Nephron (organoid): ENCODE data around the gene TMEM240.

ENCODE experiments used
- H3K27ac Mint-ChIP-seq, 3 experiments: 2 replicates each; pipeline ENCODE4 v1.8.0; 2020; ENCODE audit warnings: mixed read lengths in 3 of 3, mild to moderate bottlenecking in 2 of 3, moderate library complexity in 1 of 3
- H3K27me3 Mint-ChIP-seq: 2 replicates; pipeline ENCODE4 v1.8.0; 2021; ENCODE audit warnings: low read depth, mild to moderate bottlenecking, moderate library complexity, mixed read lengths
- H3K36me3 Mint-ChIP-seq: 2 replicates; pipeline ENCODE4 v1.8.0; 2020; ENCODE audit warnings: low read depth, mixed read lengths
- H3K4me1 Mint-ChIP-seq: 2 replicates; pipeline ENCODE4 v1.8.0; 2020; ENCODE audit warnings: mixed read lengths
- H3K4me3 Mint-ChIP-seq, 3 experiments: 2 replicates each; pipeline ENCODE4 v1.8.0; 2020; ENCODE audit warnings: mild to moderate bottlenecking in 3 of 3, mixed read lengths in 3 of 3, moderate library complexity in 2 of 3
- H3K9me3 Mint-ChIP-seq: 2 replicates; pipeline ENCODE4 v1.8.0; 2020; ENCODE audit warnings: mixed read lengths
- TF ChIP-seq, protein P1 (sequence below), 3 experiments: fragments of 200-600 bp; sonication (generic); IDR thresholded peaks; one replicate each; pipeline ENCODE4 v1.5.0; 2021; ENCODE audit warnings: antibody characterized with exemption in 3 of 3; ENCODE audit not compliant: unreplicated experiment in 3 of 3

Gene TMEM240

DNA sequence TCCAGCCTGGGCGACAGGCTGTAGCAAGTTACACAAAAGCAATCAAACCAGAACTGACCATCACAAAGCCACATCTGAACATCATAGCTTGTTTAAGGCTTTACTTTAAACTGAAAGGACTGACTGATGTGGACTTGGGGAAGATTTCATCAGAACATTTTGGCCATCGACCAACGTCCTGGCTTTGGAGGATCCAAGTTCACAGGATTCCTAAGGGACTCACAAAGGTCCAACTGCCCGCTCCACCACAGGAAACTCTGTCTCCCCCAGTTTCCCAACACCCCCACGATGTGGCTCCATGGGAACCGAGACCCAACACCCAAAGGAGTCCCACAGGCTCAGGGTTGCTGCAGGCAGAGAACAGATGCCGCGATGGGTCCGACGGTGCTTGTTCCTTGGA lies 24.9 kb upstream of the TMEM240 start:
- no peak overlapping the region for H3K27ac Mint-ChIP-seq
- peaks cover 27% of the 10 kb centered on the region for H3K4me1 Mint-ChIP-seq
- no peak overlapping the region for H3K4me3 Mint-ChIP-seq
- TF ChIP-seq, protein P1, sequence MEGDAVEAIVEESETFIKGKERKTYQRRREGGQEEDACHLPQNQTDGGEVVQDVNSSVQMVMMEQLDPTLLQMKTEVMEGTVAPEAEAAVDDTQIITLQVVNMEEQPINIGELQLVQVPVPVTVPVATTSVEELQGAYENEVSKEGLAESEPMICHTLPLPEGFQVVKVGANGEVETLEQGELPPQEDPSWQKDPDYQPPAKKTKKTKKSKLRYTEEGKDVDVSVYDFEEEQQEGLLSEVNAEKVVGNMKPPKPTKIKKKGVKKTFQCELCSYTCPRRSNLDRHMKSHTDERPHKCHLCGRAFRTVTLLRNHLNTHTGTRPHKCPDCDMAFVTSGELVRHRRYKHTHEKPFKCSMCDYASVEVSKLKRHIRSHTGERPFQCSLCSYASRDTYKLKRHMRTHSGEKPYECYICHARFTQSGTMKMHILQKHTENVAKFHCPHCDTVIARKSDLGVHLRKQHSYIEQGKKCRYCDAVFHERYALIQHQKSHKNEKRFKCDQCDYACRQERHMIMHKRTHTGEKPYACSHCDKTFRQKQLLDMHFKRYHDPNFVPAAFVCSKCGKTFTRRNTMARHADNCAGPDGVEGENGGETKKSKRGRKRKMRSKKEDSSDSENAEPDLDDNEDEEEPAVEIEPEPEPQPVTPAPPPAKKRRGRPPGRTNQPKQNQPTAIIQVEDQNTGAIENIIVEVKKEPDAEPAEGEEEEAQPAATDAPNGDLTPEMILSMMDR (IDR thresholded peaks at IDR 0.05; ENCODE audit: unreplicated experiment in 3 of 3): no peak
- H3K36me3 Mint-ChIP-seq: peaks cover 53% of the 10 kb centered on the region
- no peaks in the 10 kb centered on the region for H3K27me3 Mint-ChIP-seq
- no peaks in the 10 kb centered on the region for H3K9me3 Mint-ChIP-seq

DNA sequence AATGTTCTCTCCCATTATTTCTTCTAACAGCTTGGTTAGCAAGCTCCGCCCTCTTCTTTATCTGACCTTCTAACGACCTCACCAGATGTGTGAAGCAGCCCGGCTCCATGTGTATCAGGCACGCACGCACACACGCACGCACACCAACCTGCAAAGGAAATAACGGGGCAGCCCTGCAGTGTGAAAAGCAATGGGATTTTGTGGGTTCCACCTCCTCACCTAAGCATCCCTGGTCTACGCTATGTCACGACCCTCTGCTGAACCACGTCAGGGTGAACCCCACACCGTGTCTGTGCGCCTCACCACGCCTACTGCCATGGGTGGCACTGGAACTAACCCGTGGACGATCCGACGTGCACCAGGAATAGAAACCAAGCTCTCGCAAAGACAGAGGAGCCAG lies 23.8 kb upstream of the TMEM240 start:
- Mint-ChIP-seq H3K4me1 (peaks cover 16% of the 10 kb centered on the region), H3K27me3 (no peaks in the 10 kb centered on the region), H3K9me3 (no peaks in the 10 kb centered on the region), H3K4me3 (no peak overlapping the region), H3K36me3 (peaks cover 48% of the 10 kb centered on the region), H3K27ac (no peak overlapping the region)
- TF ChIP-seq, protein P1 (IDR thresholded peaks at IDR 0.05; ENCODE audit: unreplicated experiment in 3 of 3): no peak

- H3K4me1 Mint-ChIP-seq: peaks cover 18% of the 10 kb centered on the region
- no peak overlapping the region for H3K27ac Mint-ChIP-seq
- H3K4me3 Mint-ChIP-seq: no peak overlapping the region
- no peaks in the 10 kb centered on the region for H3K9me3 Mint-ChIP-seq
- TF ChIP-seq, protein P1 (IDR thresholded peaks at IDR 0.05; ENCODE audit: unreplicated experiment in 3 of 3): no peak
- no peaks in the 10 kb centered on the region for H3K27me3 Mint-ChIP-seq
- peaks cover 53% of the 10 kb centered on the region for H3K36me3 Mint-ChIP-seq
These were observed 23.3 kb upstream of the TMEM240 start for GRCh38 chr1:1563688-1564087.

DNA sequence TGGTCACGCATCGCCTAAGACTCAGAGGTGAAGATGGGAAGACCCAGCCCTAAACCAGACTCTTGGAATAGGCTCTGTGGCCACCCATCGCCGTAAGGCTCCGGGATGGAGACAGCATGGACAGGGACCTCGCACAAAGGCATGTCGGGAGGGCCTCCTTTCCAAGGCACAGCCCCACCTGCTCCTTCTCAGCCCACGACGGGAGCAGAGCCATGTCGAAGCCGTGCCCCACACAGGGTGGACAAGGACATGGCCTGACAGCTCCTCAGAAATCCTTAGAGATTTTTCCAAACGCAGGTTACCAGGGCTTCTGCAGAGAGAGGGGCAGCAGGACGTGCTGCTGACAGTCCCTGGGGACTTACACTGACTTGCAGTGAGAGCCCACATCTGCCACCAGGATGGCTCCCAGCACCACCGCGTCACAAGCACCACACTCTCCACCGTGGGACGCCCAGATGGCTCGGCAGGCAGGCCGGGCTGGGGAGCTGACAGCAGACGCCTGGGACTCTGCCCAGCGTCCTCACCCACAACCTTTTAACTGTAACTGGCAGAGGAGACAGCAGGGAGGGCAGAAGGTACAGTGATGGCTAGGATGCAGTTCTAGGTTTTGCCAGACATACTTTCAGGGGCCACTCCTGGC lies 22.3 kb upstream of the TMEM240 start:
- Mint-ChIP-seq H3K27me3 (no peaks in the 10 kb centered on the region), H3K4me3 (no peak overlapping the region), H3K9me3 (no peaks in the 10 kb centered on the region), H3K4me1 (peaks cover 19% of the 10 kb centered on the region), H3K27ac (no peak overlapping the region), H3K36me3 (peaks cover 54% of the 10 kb centered on the region)
- TF ChIP-seq, protein P1 (IDR thresholded peaks at IDR 0.05; ENCODE audit: unreplicated experiment in 3 of 3): no peak

DNA sequence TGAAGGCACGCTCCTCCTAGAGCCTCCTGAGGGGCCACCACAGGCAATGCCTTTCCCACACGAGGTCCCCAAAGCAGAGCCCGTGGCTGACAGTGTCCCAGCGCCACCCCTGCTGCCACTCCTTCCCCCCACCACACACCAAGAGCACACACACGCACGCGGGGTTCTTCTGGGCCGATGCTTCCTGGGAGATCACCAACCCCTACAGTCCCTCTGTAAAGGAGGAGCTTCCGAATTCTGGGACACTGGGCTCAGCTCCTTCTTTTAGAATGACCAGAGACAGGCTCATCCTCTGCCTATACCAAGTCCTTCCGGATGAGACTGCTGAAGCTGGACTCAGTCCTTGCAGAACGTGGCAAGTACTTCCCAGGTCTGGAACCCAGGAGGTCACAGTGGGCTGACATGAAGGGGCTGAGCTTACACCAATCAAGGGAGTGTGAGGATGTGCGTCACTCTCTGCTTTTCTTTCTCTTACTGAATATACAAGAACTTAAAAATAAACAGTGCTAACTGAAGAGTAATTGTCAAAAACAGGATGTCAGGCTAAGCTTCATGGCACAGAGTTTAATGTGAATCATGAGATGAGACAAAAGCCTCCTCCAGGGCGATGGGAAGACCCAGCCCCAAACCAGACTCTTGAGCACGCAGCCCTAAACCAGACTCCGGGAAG lies 21.5 kb upstream of the TMEM240 start:
- Mint-ChIP-seq H3K27ac (no peak overlapping the region), H3K9me3 (no peaks in the 10 kb centered on the region), H3K36me3 (peaks cover 49% of the 10 kb centered on the region), H3K4me3 (no peak overlapping the region), H3K27me3 (no peaks in the 10 kb centered on the region), H3K4me1 (peaks cover 14% of the 10 kb centered on the region)
- TF ChIP-seq, protein P1 (IDR thresholded peaks at IDR 0.05; ENCODE audit: unreplicated experiment in 3 of 3): no peak

GRCh38 chr1:1560178-1560577 lies 19.8 kb upstream of the TMEM240 start:
- no peak overlapping the region for H3K27ac Mint-ChIP-seq
- no peaks in the 10 kb centered on the region for H3K9me3 Mint-ChIP-seq
- H3K4me3 Mint-ChIP-seq: no peak overlapping the region
- TF ChIP-seq, protein P1 (IDR thresholded peaks at IDR 0.05; ENCODE audit: unreplicated experiment in 3 of 3): no peak
- peaks cover 13% of the 10 kb centered on the region for H3K4me1 Mint-ChIP-seq
- H3K27me3 Mint-ChIP-seq: no peaks in the 10 kb centered on the region
- H3K36me3 Mint-ChIP-seq: peaks cover 39% of the 10 kb centered on the region
